Astrocyte of the spinal cord (primary cell): Measurements from ENCODE around the gene SYCP2.
"Not testable (repeated sequence)": the region's sequence is repeated elsewhere in the genome, so short reads cannot be mapped to it uniquely, and the experiment has no call there.

Experiments used
- DNase-seq: peaks from one replicate; pipeline ENCODE4 v3.0.0; 2011; ENCODE audit warnings: low read depth, low spot score
- H3K4me3 ChIP-seq: 2 replicates; pipeline ENCODE4 v1.5.1; 2011; ENCODE audit warnings: low read depth, mild to moderate bottlenecking, low read length, moderate library complexity
- CTCF ChIP-seq: IDR thresholded peaks from 2 replicates; pipeline ENCODE4 v1.5.1; 2012; ENCODE audit warnings: low read depth, mild to moderate bottlenecking, low read length, inconsistent platforms
- in situ Hi-C: cut with HindIII; loops from 2 replicates; pipeline ENCODE4 v1.10.0; 2017; ENCODE audit warnings: low sequenced_read_pairs

The SYCP2 gene

GRCh38 chr20:59971428-59971827 lies 38.0 kb upstream of the SYCP2 start:
- in situ Hi-C loops = no loop called here
- no peak for DNase-seq
- no peak for TF ChIP-seq CTCF
- no peak overlapping the region for H3K4me3 ChIP-seq

GRCh38 chr20:59966428-59966827 lies 33.0 kb upstream of the SYCP2 start:
- no peak overlapping the region for H3K4me3 ChIP-seq
- in situ Hi-C loops = no loop called here
- TF ChIP-seq CTCF = no peak
- no peak for DNase-seq

DNA sequence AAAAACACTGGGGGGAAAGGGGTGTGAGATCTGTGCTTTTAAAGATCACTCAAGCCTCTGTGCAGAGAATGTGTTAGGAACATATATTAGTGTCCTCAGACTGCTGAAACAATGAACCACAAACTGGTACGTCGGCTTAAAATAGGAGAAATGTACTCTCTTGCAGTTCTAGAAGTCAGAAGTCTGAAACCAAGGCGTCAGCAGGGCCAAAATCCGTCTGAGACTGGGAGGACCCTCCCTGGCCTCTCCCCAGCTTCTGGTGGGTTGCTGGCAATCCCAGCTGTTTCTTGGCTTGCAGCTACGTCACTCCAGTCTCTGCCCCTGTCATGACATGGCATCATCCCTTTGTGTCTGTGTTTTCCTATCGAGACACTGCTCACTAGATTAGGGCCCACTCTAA lies 28.7 kb upstream of the SYCP2 start:
- H3K4me3 ChIP-seq = no peak overlapping the region
- DNase-seq = no peak
- in situ Hi-C loops = no loop called here
- TF ChIP-seq CTCF = no peak

- no peak overlapping the region for H3K4me3 ChIP-seq
- no peak for DNase-seq
- in situ Hi-C loops = no loop called here
- no peak for TF ChIP-seq CTCF
Measured at GRCh38 chr20:59961423-59961822, 28.0 kb upstream of the SYCP2 start.

DNA sequence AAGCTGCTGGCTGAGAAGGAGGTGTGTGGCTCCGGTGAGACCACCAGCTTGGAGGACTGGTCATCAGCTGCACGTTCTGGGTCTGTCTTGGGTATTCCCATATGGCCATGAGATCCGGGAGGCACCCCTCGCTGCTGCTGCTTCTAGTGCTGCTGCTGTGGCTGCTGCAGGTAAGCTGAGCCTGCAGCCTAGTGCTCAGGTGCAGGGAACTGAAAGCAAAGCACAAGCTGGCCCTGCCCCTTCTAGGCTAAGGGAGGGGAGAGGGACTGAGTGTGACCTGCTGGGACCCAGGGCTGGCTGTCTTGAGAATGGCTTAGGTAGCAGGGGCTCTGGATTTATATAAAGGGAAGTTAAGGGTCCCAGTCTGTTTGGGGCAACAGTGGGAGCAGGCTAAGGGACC lies 25.2 kb upstream of the SYCP2 start:
- DNase-seq = no peak
- no peak overlapping the region for H3K4me3 ChIP-seq
- no peak for TF ChIP-seq CTCF
- in situ Hi-C loops = no loop called here

DNA sequence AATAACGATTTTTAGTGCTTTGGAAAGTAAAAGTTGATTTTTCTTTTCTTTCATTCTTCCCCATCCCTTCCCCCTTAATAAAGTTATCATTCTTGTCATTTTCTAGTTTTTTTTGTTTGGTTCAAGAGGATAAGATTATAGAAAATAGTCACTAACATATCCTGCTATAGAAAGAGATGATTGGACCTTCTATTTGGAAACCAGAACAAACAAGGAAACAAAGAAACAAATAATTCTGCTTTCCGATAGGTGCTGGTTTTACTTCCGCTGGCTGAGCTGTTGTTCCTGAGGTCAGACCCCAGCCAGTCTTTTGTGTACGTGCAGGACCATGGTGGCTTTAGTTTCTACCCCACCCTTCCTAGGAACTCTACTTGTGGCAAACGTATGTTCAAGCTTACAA lies 24.7 kb upstream of the SYCP2 start, which contains the start of gene CDH26:
Gene CDH26, plus strand, starts transcription at position 301 of the 400 bp plus-strand sequence. CDS start 304 bp downstream, outside the sequence.
- in situ Hi-C loops = no loop called here
- TF ChIP-seq CTCF = no peak
- H3K4me3 ChIP-seq = no peak within 1 kb of the TSS
- DNase-seq = no peak

DNA sequence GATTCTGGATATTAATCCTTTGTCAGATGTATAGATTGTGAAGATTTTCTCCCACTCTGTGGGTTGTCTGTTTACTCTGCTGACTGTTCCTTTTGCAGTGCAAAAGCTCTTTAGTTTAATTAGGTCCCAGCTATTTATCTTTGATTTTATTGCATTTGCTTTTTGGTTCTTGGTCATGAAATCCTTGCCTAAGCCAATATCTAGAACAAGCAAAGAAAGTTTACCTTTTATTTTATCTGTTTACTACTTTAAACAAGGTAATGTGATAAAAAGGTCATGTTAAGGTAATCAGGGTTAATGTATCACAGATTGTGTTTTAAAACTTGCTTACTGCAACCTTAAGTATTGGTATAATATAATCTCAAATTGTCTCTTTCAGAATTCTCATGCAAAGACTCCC lies 24.1 kb upstream of the SYCP2 start:
- DNase-seq, H3K4me3 ChIP-seq, in situ Hi-C loops: not testable (repeated sequence)
